ENCODE data around the gene RRAD.

The RRAD gene

DNA sequence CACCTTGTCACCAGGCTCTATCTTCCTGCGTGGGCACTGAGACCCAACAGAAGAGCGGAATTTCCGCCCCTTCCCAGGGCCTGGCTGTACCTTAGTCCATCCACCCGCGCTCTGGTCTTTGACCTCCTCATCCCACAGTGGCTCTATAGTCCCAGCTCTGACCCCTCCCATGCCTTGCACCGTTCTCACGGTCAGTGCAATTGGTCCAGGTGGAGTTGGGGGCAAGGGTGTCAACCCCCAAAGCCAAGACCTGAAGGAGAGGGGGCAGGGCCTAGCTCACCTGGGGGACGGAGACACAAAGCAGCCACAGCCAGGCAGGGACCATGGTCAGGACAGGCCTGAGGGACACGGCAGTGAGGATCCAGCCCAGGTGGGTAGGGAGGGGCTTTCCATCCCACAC, 7.6 kb downstream of the RRAD start:
- DNase-seq (ENCODE audit: low read depth), result no peak

DNA sequence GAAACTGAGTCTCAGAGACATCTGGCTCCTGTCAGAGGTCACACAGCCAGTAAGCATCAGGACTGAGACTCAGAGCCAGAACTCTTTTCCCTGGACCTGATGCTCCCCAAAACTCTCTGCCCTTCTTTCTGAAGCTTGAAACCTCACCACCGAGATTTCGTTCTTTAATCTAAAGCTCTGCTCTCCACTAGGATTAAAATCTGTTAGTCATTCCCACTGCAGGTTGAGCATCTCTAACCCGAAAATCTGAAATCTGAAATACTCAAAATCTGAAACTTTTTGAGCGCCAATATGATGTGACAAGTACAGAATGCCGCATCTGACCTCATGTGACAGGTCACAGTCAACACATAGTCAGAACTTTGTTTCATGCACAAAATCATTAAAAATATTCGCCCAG, 8.8 kb downstream of the RRAD start:
- DNase-seq (ENCODE audit: low read depth), result no peak

GRCh38 chr16:66915041-66915440, 10.3 kb downstream of the RRAD start:
- DNase-seq (ENCODE audit: low read depth), result no peak

DNA sequence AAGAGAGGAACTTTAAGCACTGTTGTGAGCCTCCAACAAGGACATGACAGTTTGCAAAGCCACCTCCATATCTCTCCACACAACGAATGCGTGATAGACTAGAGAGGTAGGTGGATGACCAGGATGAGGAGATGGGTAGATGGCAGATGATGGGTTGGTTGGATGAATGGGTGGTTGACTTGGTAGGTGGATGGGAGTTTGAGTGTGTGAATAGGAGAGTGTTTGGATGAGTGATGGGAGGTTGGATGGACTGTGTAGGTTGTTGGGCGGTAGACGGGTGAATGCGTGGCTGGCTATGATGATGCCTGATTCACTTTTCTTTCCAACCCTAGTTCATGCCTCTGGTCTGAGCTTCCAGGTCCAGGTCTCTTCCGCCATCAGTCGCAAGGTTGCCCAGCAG, 10.8 kb downstream of the RRAD start:
- no peak for DNase-seq (ENCODE audit: low read depth)

DNA sequence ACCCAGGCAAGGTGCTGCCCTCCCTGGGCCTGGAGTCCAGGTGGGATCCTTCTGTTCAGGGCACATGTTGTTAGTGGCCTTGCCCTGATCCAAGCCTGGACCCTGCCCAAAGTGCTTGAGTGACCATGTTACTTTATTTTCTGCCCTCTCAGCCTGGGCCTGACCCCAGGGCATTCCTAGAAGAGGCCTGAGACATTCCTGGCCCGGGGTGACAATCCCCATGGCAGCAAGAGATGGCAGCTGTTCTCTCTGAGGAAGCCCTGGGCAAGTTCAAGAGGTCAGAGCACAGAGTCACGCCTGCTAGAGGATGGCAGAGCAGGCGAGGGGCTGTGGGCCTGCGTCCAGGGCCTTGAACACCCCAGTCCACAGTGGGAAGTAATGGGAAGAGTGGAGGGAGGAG, 11.6 kb downstream of the RRAD start:
- no peak for DNase-seq (ENCODE audit: low read depth)

DNA sequence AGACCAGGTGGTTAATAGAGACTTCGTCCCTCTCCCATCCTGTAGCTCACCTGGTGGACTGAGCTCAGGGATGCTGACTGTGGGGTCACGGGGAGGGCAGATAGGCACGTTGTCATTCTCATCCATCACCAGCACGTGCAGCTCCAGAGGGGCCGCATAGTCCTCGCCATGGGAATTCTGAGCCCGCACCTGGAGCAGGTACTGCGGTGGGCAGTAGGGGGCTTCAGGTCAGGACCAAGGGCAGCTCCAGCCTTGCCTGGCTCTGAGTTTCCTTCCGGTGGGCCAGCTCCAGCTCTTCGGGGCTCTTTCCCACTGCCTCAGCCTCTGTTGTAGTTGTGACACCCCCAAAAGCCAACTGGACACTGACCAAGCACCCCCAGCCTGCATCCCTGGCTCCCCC, 12.3 kb downstream of the RRAD start:
- DNase-seq (ENCODE audit: low read depth), result no peak

DNA sequence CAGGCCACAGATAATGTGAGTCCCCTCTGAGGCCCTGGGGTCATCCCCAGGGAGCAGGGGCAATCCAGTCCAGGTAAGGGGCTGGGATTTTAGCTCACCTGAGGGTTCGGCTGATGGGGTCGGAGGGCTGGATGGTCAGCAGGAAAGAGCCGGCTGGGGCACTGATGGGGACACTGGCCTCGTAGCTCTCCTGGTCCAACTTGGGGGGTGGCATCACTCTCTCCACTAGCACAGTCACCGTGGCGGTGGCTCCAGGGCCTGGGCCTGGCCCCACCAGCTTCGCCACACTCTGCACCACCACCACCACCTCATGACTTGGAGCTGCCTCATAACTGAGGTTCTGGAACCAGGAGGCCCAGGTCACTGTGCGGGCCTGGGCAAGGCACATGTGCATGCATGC, 13.5 kb downstream of the RRAD start:
- DNase-seq (ENCODE audit: low read depth), result no peak

- DNase-seq (ENCODE audit: low read depth), result no peak
Measured at GRCh38 chr16:66911112-66911511, 14.2 kb downstream of the RRAD start.

DNA sequence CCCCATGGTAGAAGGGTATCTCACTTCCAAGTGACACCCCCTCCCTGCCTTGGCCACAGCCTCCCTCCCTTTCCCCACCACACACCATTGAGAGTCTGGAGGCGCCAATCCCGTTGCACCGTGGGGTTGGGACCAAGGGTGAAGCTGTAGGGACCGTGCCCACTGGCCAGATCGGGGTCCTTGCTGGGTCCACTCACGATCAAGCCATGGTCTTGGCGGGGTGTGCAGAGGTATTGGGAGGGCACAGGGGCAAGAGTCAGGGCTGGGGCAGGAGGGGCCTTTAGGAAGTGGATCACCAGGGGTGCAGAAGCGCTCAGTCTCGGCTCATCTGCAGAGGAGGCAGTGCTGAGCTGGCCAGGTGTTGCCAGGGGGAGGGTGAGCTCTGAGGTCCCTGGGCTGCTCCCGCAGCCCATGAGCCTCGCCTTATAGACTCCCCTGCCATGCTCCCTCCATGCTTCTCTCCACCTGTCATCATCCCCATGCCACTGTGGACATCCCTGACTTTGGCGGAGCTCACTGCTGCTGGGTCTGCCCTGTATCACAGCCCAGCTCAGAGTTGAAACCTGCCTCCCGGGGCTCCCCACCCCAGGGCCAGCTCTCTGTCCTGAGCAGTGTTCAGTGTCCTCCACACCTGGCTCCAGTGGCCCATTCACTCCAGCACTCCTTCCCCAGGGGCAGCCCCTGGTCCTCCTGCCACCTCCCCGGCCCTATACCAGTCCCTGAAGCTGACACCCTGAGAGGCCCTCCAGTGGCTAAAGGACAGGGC, 15.0 kb downstream of the RRAD start:
- no peak for DNase-seq (ENCODE audit: low read depth)

GRCh38 chr16:66908762-66909559, 16.4 kb downstream of the RRAD start:
- no peak for DNase-seq (ENCODE audit: low read depth)

GRCh38 chr16:66908116-66908515, 17.2 kb downstream of the RRAD start:
- no peak for DNase-seq (ENCODE audit: low read depth)

- DNase-seq (ENCODE audit: low read depth), result no peak
Measured at GRCh38 chr16:66906916-66907836, 18.2 kb downstream of the RRAD start.

- DNase-seq (ENCODE audit: low read depth), result no peak
Measured at GRCh38 chr16:66905633-66906539, 19.4 kb downstream of the RRAD start.

DNA sequence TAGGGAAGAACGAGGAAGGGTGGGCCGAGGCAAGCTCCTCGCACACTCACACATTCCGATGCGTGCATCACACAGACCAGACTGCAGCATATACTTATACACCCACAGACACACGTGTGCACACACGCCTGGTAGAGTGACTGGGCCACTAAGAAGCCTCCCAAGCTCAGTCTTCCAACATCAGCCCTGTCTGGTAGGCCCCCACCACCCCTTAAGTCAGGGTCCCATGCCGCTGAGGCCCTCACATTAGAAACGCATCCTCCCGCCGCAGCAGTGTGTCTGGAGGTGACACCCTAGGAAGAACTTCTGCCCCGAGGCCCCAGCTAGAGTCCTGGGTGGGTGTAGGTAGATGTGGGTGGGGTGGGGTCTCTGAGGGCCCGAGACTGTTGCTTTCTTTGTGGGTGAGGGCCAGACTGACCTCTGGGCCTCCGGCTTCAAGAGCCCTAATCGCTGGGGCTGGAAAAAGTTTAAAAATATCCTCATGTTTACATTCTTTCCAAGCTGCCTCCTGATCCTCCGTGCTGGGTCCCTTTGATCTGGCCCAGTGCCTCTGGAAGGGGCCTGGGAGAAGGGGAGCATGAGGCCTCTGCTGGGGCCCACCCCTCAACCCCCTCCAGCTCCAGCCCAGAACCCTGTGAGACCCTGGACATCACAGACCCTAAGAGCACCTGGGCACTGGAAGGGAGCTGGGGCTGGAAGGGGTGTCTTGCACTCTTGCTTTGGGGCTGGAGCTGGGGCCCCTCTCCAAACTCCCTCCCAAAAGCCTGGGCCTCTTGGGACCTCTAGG, 20.3 kb downstream of the RRAD start:
- DNase-seq (ENCODE audit: low read depth), result no peak

DNA sequence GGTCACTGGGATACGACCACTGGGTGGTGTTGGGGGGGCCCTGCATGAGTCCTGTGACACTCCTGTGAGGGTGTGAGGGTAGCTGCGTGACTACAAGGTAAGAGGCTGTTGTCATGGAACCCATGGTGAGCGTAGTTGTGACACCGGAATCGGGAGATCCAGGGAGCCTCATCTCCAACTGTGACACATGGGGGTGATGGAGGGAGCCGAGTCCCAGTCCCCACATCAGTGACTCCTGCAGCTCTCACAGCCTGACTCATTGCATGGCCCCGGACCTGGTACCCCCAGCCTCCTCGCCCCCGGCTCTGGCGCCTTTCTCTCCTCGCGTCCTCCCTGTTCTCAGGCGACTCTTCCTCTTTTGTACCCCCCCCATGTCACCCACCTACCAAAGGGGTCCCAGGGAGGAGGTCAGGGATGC, 20.9 kb downstream of the RRAD start:
- DNase-seq (ENCODE audit: low read depth), result no peak

GRCh38 chr16:66903544-66904427, 21.5 kb downstream of the RRAD start:
- no peak for DNase-seq (ENCODE audit: low read depth)

DNA sequence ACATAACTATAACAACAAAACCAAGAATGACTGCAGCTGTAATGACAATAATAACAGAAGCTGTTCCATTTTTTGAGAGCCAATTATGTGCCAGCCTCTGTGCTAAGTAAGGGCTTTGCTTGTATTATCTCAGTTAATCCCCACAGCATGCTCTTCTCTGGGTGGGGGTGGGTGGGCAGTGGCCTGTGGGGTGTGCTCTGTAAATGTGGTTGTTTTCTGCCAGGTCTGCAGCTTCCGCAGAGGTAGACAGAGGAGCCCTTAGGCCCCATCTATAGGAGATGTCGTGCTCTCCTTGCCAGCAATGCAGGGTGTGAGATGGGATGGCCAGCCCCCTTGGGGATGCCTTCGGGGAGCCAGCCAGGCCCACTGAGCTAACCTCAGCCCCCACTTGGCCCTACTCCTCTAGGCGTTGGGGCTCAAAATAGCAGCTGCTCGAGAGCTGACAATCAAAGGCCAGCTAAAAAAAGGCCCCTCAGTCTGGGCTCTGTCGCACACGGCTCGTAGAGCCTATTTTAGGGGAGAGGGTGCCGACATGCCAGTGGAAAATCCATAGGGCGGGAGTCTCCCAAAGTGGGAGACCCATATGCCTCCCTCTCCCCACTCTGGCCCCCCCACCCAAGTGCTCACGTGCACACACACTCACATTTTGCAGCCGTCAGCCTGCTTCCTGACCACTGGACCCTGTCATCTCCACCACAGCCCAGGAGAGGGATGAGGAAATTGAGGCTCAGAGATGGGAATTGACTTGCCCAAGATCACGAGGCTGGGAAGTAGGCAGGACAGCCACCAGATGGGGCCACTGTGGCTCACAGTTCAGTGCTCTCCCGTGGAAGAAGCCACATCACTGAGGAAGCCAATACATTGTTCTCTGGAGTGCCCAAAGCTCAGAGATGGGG, 22.4 kb downstream of the RRAD start:
- no peak for DNase-seq (ENCODE audit: low read depth)

- DNase-seq (ENCODE audit: low read depth), result no peak
Measured at GRCh38 chr16:66901626-66902025, 23.7 kb downstream of the RRAD start.

Measured in stimulated activated CD8-positive, alpha-beta memory T cell treated with anti-CD3 and anti-CD28 coated beads, Interleukin-4, amount 100 ng/mL, for 24 hours (primary cell).